GM12892 (cell line): Measurements from ENCODE around the gene CFAP90.

ENCODE experiments used
- DNase-seq: peaks from one replicate; pipeline ENCODE4 v3.0.0; 2011; ENCODE audit not compliant: insufficient read length
- FAIRE-seq: peaks from 2 replicates; lab custom pipeline; 2011; peaks lifted over from hg19 to GRCh38; lab: Jason Lieb, UNC
- POLR2A ChIP-seq: IDR thresholded peaks from 2 replicates; pipeline ENCODE4 v1.6.1; 2011; ENCODE audit warnings: low read depth, low read length, control low read depth
- POLR2AphosphoS5 ChIP-seq: IDR thresholded peaks from 2 replicates; pipeline ENCODE4 v1.6.1; 2011; ENCODE audit warnings: low read depth, low read length, control low read depth
- TAF1 ChIP-seq: IDR thresholded peaks from 2 replicates; pipeline ENCODE4 v1.6.1; 2011; ENCODE audit warnings: low read depth, mild to moderate bottlenecking, control low read depth, low read length, borderline replicate concordance

The CFAP90 gene

DNA sequence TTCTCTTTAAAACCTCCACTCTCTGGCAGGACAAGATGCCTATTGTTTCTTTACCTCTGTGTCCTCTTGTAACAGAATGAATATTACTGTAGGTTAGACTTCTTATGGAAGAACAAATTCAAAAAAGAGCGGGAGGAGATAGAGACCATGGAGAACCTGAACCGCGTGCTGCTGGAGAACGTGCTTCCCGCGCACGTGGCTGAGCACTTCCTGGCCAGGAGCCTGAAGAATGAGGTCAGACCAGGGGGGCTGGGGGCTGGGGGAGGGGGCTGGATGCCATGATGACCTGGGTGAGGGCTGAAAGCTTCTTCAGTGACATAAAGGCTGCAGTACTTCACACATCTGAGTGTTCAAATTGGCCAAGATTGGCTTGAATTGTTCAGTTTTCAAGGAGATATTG is 61.4 kb downstream of the CFAP90 start:
- DNase-seq, result no peak
- FAIRE-seq, result no peak
- TF ChIP-seq POLR2A (no peak), TAF1 (no peak), POLR2AphosphoS5 (no peak)

DNA sequence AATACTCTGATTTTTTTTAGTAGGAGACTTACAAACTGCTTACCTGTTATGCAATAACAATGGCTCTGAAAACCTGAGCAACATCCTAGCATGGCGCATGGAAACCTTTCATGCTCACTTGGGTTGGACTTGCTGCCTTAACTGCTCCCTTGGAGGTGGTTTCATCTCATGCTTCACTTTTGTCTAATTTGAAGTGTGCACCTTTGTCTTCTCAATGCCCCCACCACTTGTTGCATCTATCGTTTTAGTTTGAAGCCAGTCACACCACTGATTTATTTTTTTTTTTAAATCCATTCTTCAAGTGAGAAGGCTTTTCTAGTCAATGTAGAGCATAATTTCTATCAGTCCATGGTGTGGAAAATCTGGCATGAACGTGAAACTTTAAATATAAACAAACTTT is 63.2 kb downstream of the CFAP90 start:
- no peak for DNase-seq
- no peak for FAIRE-seq
- no peak for TF ChIP-seq POLR2A
- no peak for TF ChIP-seq POLR2AphosphoS5
- no peak for TF ChIP-seq TAF1

DNA sequence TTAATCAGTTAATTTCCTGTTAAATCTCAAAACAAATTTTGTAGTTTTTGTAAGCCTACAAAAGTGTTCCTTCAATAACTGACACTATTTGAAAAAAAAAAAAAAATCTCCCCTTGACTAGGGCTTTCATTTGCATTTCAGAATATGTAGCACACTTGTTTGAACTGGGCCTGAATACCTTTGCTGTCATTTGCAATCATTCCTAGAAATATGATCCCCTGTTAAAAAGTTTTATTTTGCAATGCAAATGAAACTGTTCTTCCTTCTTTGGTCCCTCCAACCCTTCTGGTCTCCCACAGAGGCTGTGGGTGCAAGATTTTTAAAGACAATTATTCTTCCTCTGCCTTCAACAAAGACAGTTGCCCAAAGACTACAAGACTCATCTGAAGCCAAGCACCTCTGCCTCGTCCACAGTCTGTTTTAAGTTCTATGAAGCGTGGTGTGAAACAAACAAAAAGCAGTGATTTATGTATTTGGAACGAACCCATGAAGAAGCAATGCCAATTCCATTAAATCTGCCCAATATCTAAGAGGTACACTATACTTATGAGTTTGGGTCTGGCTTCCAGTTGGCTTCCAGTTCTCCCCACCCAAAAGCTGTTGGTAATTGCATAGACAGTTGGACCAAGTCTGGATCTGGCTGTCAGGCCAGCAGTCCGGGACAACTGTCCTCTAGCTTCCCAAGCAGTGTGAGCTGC is 66.1 kb downstream of the CFAP90 start:
- DNase-seq, result no peak
- no peak for FAIRE-seq
- TF ChIP-seq POLR2AphosphoS5 (no peak), POLR2A (no peak), TAF1 (no peak)

DNA sequence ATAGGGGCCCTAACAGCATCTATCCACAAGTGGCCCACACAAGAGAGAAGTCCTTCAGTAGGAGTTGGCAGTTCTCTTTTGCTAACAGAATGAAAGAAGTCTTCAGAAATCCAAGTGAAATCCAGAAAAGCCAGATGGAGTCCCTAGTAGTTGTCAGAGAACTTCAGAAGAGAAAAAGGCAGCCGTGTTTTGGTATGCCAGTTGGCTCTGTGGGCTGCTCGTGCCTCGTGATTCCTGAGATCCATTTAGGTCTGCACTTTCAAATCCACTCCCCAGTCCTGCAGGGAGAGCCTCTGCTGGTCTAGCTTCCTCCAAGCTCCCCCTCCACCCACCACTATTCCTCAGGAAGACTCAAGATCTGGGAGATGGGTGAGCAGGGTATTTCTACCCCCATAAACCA is 69.0 kb downstream of the CFAP90 start:
- no peak for FAIRE-seq
- no peak for DNase-seq
- TF ChIP-seq TAF1, result no peak
